Measurements from ENCODE around the gene KIAA1958.

- TF ChIP-seq CTCF (conservative IDR thresholded peaks at IDR 0.05; ENCODE audit: low read depth in 2 of 2) = no peak
- no peak for TF ChIP-seq EZH2 (IDR thresholded peaks at IDR 0.05; ENCODE audit: low read depth, unreplicated experiment)
- TF ChIP-seq REST (IDR thresholded peaks at IDR 0.05; ENCODE audit: unreplicated experiment) = no peak
- no peak for TF ChIP-seq NANOG (IDR thresholded peaks at IDR 0.05; ENCODE audit: borderline replicate concordance)
- no peak for TF ChIP-seq POLR2AphosphoS5 (IDR thresholded peaks at IDR 0.05; ENCODE audit: low read depth)
- no peak for TF ChIP-seq EZH2phosphoT487 (IDR thresholded peaks at IDR 0.05; ENCODE audit: unreplicated experiment)
- no peak for TF ChIP-seq CREB1 (CRISPR knock-in tag; IDR thresholded peaks at IDR 0.05; ENCODE audit: low read depth)
- no peak for TF ChIP-seq JUNB (IDR thresholded peaks at IDR 0.05; ENCODE audit: unreplicated experiment)
- no peak for TF ChIP-seq ZNF331 (CRISPR knock-in tag; IDR thresholded peaks at IDR 0.05; ENCODE audit: low read depth)
- TF ChIP-seq ZNF462 (CRISPR knock-in tag; IDR thresholded peaks at IDR 0.05) = no peak
- no peak for TF ChIP-seq STAT1 (IDR thresholded peaks at IDR 0.05; ENCODE audit: unreplicated experiment)
- no peak for TF ChIP-seq ZNF114 (CRISPR knock-in tag; IDR thresholded peaks at IDR 0.05)
These were observed 122.2 kb downstream of the KIAA1958 start for GRCh38 chr9:112608851-112609250.
